Endothelial cell (in vitro differentiated cells): ENCODE results near the gene ADIPOQ. TPM values are rescaled to one million over a fixed set of nuclear protein-coding genes. Genes with fewer than 3 reads are reported as not detected.
"Not testable (repeated sequence)": the region's sequence is repeated elsewhere in the genome, so short reads cannot be mapped to it uniquely, and the experiment has no call there.

Experiments
- DNase-seq: peaks from one replicate; pipeline ENCODE4 v3.0.0; 2021; ENCODE audit warnings: low spot score
- H3K27ac Mint-ChIP-seq: one replicate; pipeline ENCODE4 v1.8.0; 2021; ENCODE audit warnings: mixed read lengths, inconsistent platforms; ENCODE audit not compliant: unreplicated experiment
- H3K27me3 Mint-ChIP-seq: one replicate; pipeline ENCODE4 v1.8.0; 2021; ENCODE audit warnings: mild to moderate bottlenecking, moderate library complexity, mixed read lengths, inconsistent platforms; ENCODE audit not compliant: unreplicated experiment
- H3K36me3 Mint-ChIP-seq: one replicate; pipeline ENCODE4 v1.8.0; 2021; ENCODE audit warnings: mild to moderate bottlenecking, low read depth, mixed read lengths, inconsistent platforms; ENCODE audit not compliant: unreplicated experiment
- H3K4me1 Mint-ChIP-seq: one replicate; pipeline ENCODE4 v1.8.0; 2021; ENCODE audit warnings: mild to moderate bottlenecking, mixed read lengths, inconsistent platforms; ENCODE audit not compliant: unreplicated experiment
- H3K4me3 Mint-ChIP-seq: one replicate; pipeline ENCODE4 v1.8.0; 2021; ENCODE audit warnings: mild to moderate bottlenecking, mixed read lengths, inconsistent platforms; ENCODE audit not compliant: unreplicated experiment
- H3K9me3 Mint-ChIP-seq: one replicate; pipeline ENCODE4 v1.8.0; 2021; ENCODE audit warnings: mixed read lengths, inconsistent platforms; ENCODE audit not compliant: unreplicated experiment
- CTCF ChIP-seq: fragments of 200-600 bp; sonication (generic); IDR thresholded peaks from one replicate; pipeline ENCODE4 v1.5.0; 2021; ENCODE audit warnings: antibody characterized with exemption; ENCODE audit not compliant: unreplicated experiment
- total RNA-seq: library from RNA; stranded (reverse); fragmentation: NEBNext Ultra II Directional; extraction: Animal tissue kit (Norgen Biotek cat#: 25700); gene quantifications from one replicate; pipeline ENCODE4 v1.2.1, GENCODE V29; 2021; ENCODE audit not compliant: unreplicated experiment

ADIPOQ gene
- total RNA-seq, 1 donor from 2014 or later, result not detected

GRCh38 chr3:186886202-186886981 is 43.9 kb downstream of the ADIPOQ start:
- no peak for DNase-seq
- H3K27ac Mint-ChIP-seq, result no peak overlapping the region
- no peaks in the 10 kb centered on the region for H3K36me3 Mint-ChIP-seq
- no peak overlapping the region for H3K4me3 Mint-ChIP-seq
- peaks cover 2% of the 10 kb centered on the region for H3K27me3 Mint-ChIP-seq
- peaks cover 19% of the 10 kb centered on the region for H3K4me1 Mint-ChIP-seq
- H3K9me3 Mint-ChIP-seq, result no peaks in the 10 kb centered on the region
- no peak for TF ChIP-seq CTCF

- H3K4me3 Mint-ChIP-seq, result not testable (repeated sequence)
These were observed 45.0 kb downstream of the ADIPOQ start for GRCh38 chr3:186887507-186887938.

GRCh38 chr3:186888569-186888968 is 46.1 kb downstream of the ADIPOQ start:
- no peak for TF ChIP-seq CTCF
- Mint-ChIP-seq H3K27ac (no peak overlapping the region), H3K4me1 (peaks cover 19% of the 10 kb centered on the region), H3K27me3 (peaks cover under 1% of the 10 kb centered on the region), H3K36me3 (no peaks in the 10 kb centered on the region), H3K4me3 (no peak overlapping the region), H3K9me3 (no peaks in the 10 kb centered on the region)
- DNase-seq, result no peak

More at GRCh38 chr3:186887507-186887938, 45.0 kb downstream of the ADIPOQ start:
- H3K27me3 Mint-ChIP-seq, H3K27ac Mint-ChIP-seq, H3K9me3 Mint-ChIP-seq, H3K36me3 Mint-ChIP-seq, DNase-seq: not testable (repeated sequence)
- peaks cover 19% of the 10 kb centered on the region for H3K4me1 Mint-ChIP-seq

- DNase-seq, H3K9me3 Mint-ChIP-seq, H3K27ac Mint-ChIP-seq, H3K4me3 Mint-ChIP-seq, H3K36me3 Mint-ChIP-seq, H3K27me3 Mint-ChIP-seq: not testable (repeated sequence)
- peaks cover 19% of the 10 kb centered on the region for H3K4me1 Mint-ChIP-seq
These were observed 47.2 kb downstream of the ADIPOQ start for GRCh38 chr3:186889698-186890097.

- Mint-ChIP-seq H3K36me3 (no peaks in the 10 kb centered on the region), H3K27ac (no peak overlapping the region), H3K9me3 (no peaks in the 10 kb centered on the region), H3K4me3 (no peak overlapping the region), H3K4me1 (peaks cover 19% of the 10 kb centered on the region), H3K27me3 (no peaks in the 10 kb centered on the region)
- no peak for DNase-seq
- TF ChIP-seq CTCF, result no peak
These were observed 48.4 kb downstream of the ADIPOQ start for GRCh38 chr3:186890911-186891310.

GRCh38 chr3:186893071-186893470 is 50.6 kb downstream of the ADIPOQ start:
- peaks cover 10% of the 10 kb centered on the region for H3K4me1 Mint-ChIP-seq
- not testable (repeated sequence) for H3K36me3 Mint-ChIP-seq, DNase-seq, H3K27ac Mint-ChIP-seq, H3K4me3 Mint-ChIP-seq, H3K9me3 Mint-ChIP-seq, H3K27me3 Mint-ChIP-seq
